Measurements from ENCODE around the gene IFI44L.

The IFI44L gene

GRCh38 chr1:78619803-78620579, at the start of gene IFI44L:
Gene IFI44L, plus strand, starts transcription at chr1:78620448. Its CDS starts 7,468 bp downstream, at chr1:78627916.
- no peak for DNase-seq

DNA sequence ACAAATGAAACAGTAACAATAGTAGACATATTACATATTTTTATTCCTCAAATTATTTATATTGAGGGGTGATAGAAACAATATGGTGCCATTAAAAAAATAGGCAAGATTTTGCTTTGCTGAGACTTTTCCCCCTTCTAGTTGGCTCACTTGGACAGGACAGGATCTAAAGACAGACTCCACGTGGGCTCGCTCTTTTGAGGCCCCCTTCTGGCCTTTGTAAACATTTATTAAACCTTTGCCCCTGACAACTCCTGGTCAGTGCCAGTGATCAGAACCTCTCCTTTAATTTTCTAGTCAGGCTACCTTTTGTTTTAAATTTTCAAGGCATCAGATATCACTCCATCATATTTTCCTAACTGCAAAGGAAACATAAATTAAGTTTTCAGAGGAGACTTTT, 49.7 kb upstream of the IFI44L start:
- DNase-seq, result no peak

DNA sequence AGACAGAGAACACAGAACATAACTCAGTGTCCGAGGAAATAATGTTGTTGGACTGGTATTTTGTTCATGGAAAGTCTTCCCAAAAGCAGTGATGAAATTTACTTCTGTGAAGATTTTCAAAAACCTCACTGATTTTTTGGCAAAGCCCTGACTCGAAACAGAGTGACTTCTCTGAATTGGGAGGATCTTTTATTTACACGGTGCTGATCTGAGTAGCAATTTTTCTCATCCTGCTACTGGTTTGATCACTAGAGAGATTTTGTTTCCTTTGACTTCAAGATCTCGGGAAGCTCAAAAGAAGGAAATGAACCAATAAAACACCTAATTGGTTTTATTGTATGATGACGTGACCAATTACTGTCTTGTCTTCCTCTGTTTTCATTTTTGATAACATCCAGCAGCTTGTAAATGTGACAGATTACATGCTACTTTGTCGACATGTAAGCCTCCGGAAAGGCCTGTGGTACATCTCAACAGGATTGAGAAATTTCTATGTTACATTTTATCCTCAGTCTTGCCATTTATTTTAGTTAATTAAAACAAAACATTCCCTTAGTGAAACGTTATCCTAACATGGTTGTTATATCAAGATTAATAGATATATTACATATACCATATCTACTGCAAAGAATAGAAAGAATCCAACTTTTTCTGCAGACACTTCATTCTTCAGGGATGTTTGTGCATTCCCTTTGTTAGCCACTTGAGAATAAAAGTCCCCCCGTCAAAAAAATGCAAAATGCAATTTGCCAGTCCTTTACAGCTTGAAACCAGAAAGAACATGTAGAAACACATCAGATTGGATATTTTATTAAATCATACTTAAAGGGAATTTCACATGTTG, 42.8 kb upstream of the IFI44L start:
- DNase-seq, result no peak

DNA sequence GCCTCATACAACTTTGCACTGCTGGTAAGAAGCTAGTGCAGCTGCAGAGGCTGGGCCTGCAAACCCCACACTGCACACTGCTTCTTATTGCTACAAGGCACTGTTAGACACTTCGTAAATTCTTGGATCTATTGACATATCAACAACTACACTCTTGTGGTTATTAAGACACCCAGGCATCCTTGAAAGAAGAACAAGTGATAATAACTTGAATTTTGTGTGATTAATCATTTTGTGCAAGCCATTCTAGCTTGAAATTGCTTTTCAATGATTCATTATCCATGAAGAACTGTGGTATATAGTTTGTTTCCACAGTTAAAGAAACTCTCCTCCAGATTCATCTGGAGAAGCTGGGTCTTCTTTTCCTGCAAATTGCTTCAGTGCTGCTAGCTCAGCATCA, 33.7 kb upstream of the IFI44L start:
- DNase-seq, result no peak

DNA sequence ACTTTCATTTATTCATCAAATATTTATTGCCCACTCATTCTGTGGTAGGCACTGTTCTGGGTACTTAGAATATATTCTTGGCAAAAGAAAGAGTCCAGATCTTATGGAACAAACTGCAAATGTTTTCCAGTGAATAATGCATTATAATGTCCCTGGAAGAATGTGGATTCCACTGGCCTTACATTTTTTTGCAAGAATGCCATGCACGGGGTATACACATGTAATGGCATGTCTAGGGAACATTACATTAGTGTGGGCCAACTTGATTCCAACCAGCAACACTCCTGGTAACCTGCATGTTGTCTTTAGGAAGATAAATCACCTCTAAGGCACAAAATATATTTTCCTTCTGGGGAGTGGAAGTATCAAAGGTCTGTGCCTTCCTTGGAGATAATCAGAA, 33.0 kb upstream of the IFI44L start:
- no peak for DNase-seq

GRCh38 chr1:78591971-78592370, 28.3 kb upstream of the IFI44L start:
- DNase-seq, result no peak

GRCh38 chr1:78599294-78599693, 21.0 kb upstream of the IFI44L start:
- no peak for DNase-seq

GRCh38 chr1:78601068-78601467, 19.2 kb upstream of the IFI44L start:
- peak; percentile 13 to 81 for DNase-seq

DNA sequence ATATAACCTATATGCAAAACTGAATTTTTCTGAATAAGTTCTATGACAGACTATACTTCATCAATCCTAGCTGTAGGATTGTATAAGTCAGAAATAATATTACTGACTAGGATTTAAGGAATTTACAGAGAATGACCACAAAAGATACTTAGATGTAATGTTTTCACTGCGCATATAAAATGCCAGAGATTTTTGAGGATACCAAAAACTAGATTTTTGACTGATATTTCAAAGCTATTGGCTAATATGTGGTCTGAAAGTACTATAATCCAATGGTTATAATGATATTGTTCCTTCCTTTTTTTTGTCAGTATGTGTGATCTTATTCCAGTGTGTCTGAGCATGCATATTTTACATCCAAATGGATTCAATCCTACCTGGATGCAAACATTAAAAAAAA, 17.0 kb upstream of the IFI44L start:
- DNase-seq, result no peak

DNA sequence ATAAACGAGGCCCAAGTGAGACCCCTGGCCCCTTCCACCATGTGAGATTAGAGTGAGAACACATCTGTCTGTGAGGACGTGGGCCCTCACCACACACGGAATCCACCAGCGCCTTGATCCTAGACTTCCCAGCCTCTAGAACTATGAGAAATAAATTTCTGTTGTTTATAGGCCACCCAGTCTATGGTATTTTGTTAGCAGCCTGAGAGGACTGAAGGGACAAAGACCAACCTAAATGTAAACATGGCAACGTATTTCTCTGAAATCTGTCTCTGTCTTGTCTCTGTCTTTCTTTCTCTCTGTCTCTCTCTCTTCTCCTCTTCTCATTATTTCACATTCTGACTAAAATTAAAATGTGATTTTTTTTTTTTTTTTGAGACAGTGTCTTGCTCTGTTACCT, 15.6 kb upstream of the IFI44L start:
- no peak for DNase-seq

GRCh38 chr1:78606274-78606673, 14.0 kb upstream of the IFI44L start:
- DNase-seq, result no peak

- DNase-seq, result peak in 1 of 2 experiments; percentile 16
Observed at GRCh38 chr1:78607334-78607927, 12.8 kb upstream of the IFI44L start.

DNA sequence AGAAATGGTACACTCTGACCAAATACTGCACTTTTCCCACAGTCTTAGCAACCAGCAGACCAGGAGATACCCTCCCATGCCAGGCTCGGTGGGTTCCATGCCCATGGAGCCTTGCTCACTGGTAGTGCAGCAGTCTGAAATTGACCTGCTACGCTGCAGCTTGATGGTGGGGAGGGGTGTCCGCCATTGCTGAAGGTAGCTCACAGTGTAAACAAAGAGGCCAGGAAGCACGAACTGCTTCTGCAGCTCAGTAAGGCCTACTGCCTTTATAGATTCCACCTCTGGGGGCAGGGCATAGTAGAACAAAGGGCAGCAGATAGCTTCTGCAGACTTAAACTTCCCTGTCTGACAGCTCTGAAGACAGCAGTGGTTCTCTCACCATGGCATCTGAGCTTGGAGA, 12.3 kb upstream of the IFI44L start:
- DNase-seq, result no peak

- DNase-seq, result peak; percentile 84 to 87
Observed at GRCh38 chr1:78617615-78618026, 2.6 kb upstream of the IFI44L start.

GRCh38 chr1:78619032-78619431, 1.2 kb upstream of the IFI44L start:
- DNase-seq, result peak; percentile 4 to 40

DNA sequence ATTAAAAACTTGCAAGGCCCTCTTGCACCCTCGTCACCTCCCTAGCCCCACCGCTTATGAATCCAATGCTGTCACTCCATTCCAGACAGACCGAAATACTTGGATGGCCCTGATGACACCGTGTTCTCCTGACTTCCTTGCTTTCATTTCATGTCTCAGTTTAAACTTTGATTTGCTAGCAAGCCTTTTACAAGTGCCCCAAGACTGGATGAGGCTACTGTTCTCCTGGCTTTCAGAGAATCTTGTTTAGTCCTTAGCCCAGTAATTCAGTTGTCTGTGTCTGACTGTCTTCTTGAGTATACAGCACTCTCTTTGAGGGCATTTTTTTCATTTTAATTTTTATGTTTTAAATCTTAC, 824 bp upstream of the IFI44L start:
- no peak for DNase-seq

DNA sequence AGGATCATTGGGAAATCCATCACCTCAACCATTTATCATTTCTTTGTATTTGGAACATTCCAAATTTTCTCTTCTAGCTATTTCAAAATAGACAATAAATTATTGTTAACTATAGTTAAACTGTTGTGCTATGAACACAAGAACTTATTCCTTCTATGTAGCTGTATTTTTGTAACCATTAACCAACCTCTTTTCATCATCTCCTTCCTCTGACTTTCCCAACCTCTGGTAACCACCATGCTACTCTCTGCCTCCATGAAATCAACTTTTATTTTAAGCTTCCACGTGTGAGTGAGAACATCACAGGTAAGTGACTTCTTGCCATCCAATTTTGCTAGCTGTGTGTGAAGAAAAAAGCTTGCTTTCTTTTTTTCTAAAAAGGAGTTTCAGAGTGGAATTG, 418 bp downstream of the IFI44L start:
- no peak for DNase-seq

DNA sequence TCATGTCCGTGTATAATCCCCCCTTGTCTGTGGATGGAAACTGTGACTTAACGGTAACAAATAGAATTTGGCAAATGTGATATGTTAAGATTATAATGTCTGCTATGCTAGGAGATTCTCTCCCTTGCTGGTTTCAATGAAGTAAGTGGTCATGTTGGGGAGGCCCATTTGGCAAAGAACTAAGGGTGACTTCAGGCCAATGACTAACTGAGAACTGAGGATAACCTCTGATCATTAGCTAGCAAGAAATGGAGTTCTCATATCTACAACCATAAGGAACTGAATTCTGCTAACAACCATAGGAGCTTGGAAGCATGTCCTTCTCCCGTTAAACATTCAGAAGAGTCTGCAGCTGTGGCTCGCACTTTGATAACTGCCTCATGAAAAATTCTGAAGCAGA, 2.3 kb downstream of the IFI44L start:
- DNase-seq, result no peak

GRCh38 chr1:78624035-78624434, 3.8 kb downstream of the IFI44L start:
- no peak for DNase-seq

DNA sequence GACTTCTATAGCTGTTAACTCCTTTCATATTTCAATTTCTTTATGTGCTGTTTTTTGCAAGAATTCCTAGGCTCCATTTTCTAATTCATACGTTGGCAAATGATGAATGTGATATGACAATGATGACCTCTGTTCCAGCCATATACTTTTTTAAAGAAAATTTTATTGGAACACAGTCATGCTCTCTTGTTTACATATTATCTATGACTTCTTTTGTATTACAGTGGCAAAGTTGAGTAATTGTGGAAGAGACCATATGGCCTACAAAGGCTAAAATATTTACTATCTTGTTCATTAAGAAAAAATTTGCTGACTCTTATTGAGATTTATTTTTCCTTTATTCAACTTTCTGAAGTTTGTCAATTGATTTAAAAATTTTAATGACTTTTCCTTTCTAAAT, 7.1 kb downstream of the IFI44L start:
- DNase-seq, result no peak

DNA sequence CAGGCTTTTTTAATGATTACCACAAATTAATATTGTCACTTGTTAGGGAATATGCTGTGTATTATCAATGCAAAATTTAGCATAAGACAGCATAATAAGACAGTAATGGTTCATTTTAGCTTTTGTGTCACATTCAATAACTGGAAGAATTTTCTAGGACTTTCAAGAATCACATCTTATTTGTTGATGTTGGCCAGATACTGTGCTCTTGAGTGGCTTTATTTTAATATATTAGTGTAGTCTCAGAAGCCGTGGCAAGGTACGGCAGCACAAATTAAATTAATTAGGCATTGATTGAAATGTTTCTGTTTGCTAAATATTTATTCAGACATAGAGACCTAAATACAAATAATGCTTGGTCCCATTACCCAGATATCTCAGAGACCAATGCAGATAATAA, 10.4 kb downstream of the IFI44L start:
- no peak for DNase-seq

- no peak for DNase-seq
Observed at GRCh38 chr1:78633209-78633608, 13.0 kb downstream of the IFI44L start.

- no peak for DNase-seq
Observed at GRCh38 chr1:78640462-78640861, 20.2 kb downstream of the IFI44L start.

DNA sequence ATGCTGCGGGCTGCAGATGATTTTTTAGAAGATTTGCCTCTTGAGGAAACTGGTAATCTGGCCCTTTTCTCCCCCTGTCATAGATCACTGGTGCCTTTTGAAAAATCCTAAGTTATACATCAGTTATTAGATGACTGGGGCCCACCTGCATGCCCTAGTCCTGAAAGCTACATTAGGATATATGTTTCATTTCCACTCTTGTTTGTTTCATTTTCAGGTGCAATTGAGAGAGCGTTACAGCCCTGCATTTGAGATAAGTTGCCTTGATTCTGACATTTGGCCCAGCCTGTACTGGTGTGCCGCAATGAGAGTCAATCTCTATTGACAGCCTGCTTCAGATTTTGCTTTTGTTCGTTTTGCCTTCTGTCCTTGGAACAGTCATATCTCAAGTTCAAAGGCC, 21.3 kb downstream of the IFI44L start:
- no peak for DNase-seq
